CD8-positive, alpha-beta memory T cell (primary cell): Measurements from ENCODE around the gene RNASET2. TPM values are rescaled to one million over a fixed set of nuclear protein-coding genes. Genes with fewer than 3 reads are reported as not detected.

Experiments used
- CTCF ChIA-PET: fragments of 350-600 bp; sonication (Branson Sonifier 250); formaldehyde crosslinking; loops from one replicate; lab custom pipeline; 2021; ENCODE audit warnings: antibody characterized with exemption; lab: Charles Lee
- POLR2A ChIA-PET: fragments of 350-600 bp; sonication (Branson Sonifier 250); formaldehyde crosslinking; loops from one replicate; lab custom pipeline; 2021; ENCODE audit warnings: antibody characterized with exemption; lab: Charles Lee
- DNase-seq, 5 donors: peaks; one replicate each; pipeline versions ENCODE4 v3.0.0 to v3.0.0-alpha.2; 2020 to 2022; ENCODE audit warnings: mixed read lengths in 1 of 5
- H3K27ac ChIP-seq: one replicate; pipeline ENCODE4 v1.7.0; 2013; ENCODE audit warnings: low read depth, mild to moderate bottlenecking, low read length, moderate library complexity
- H3K27me3 ChIP-seq: 2 replicates; pipeline ENCODE4 v1.7.0; 2013; ENCODE audit warnings: low read length, mild to moderate bottlenecking; ENCODE audit not compliant: insufficient read depth, poor library complexity, severe bottlenecking
- H3K36me3 ChIP-seq: 2 replicates; pipeline ENCODE4 v1.7.0; 2013; ENCODE audit warnings: mild to moderate bottlenecking, low read length, moderate library complexity; ENCODE audit not compliant: insufficient read depth
- H3K4me1 ChIP-seq: 2 replicates; pipeline ENCODE4 v1.7.0; 2013; ENCODE audit warnings: mild to moderate bottlenecking, low read length, moderate library complexity; ENCODE audit not compliant: insufficient read depth
- H3K4me3 ChIP-seq: 2 replicates; pipeline ENCODE4 v1.7.0; 2013; ENCODE audit warnings: mild to moderate bottlenecking, low read length
- H3K9me3 ChIP-seq: 2 replicates; pipeline ENCODE4 v1.7.0; 2013; ENCODE audit warnings: mild to moderate bottlenecking, low read length
- H3K27ac Mint-ChIP-seq, 8 donors: one replicate each; pipeline ENCODE4 v1.8.0; 2020 to 2021; ENCODE audit warnings: mixed read lengths in 8 of 8, mild to moderate bottlenecking in 6 of 8, inconsistent platforms in 3 of 8, moderate library complexity in 3 of 8
- H3K27me3 Mint-ChIP-seq, 2 donors: one replicate each; pipeline ENCODE4 v1.8.0; 2020 to 2021; ENCODE audit warnings: mixed read lengths in 2 of 2, mild to moderate bottlenecking in 1 of 2, moderate library complexity in 1 of 2
- H3K36me3 Mint-ChIP-seq, 3 donors: one replicate each; pipeline ENCODE4 v1.8.0; 2020 to 2021; ENCODE audit warnings: mixed read lengths in 3 of 3, inconsistent platforms in 1 of 3, mild to moderate bottlenecking in 1 of 3
- H3K4me1 Mint-ChIP-seq, 3 donors: one replicate each; pipeline ENCODE4 v1.8.0; 2020 to 2021; ENCODE audit warnings: mixed read lengths in 3 of 3, inconsistent platforms in 1 of 3, mild to moderate bottlenecking in 1 of 3
- H3K4me3 Mint-ChIP-seq, 7 donors: one replicate each; pipeline ENCODE4 v1.8.0; 2020 to 2021; ENCODE audit warnings: mixed read lengths in 7 of 7, mild to moderate bottlenecking in 6 of 7, moderate library complexity in 4 of 7, inconsistent platforms in 2 of 7
- H3K9me3 Mint-ChIP-seq, 5 donors: one replicate each; pipeline ENCODE4 v1.8.0; 2020 to 2022; ENCODE audit warnings: mixed read lengths in 5 of 5, mild to moderate bottlenecking in 3 of 5, moderate library complexity in 2 of 5, inconsistent platforms in 1 of 5
- polyA plus RNA-seq: library from polyadenylated mRNA; unstranded; fragments of 300-500 nt; fragmentation: Illumina TruSeq; gene quantifications from one replicate; pipeline ENCODE4 v1.2.3, GENCODE V29; 2021
- total RNA-seq, 2 experiments: library from RNA; stranded (reverse); gene quantifications; one replicate each; pipeline ENCODE4 v1.2.3, GENCODE V29; 2021

RNASET2 gene
- total and polyA plus RNA-seq, 3 experiments from 2014 or later = 22.3 to 232 (median 27.6) TPM

DNA sequence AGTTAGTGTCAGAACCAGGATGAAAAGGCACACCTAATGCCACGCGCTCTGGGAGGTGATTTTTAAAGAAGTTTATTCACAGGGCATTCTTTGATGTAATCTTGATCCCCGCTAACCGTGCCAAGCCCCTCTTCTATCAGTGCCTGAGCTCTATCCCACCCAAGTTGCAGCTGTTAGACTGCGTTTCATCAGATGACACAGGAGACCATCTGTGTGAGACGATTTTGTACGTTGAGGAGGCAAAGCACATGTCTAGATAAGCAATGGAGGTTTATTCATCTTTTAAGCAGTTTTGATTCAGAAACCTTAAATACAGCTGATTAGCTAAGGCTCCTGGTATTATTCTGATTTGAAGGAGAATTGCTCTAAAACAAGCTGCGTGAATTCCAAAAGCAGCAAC lies 18.6 kb downstream of the RNASET2 start:
- no peaks in the 10 kb centered on the region for H3K27me3 Mint-ChIP-seq
- CTCF ChIA-PET = interaction anchor here (0.8 to 1.1 kb wide), 2 partner anchors 13 to 163 kb away, joined by 4 read pairs; no protein-coding TSS in a partner anchor
- Histone ChIP-seq H3K4me3 (no peak overlapping the region), H3K4me1 (peaks cover 22% of the 10 kb centered on the region), H3K9me3 (no peaks in the 10 kb centered on the region), H3K27ac (no peak overlapping the region), H3K36me3 (peaks cover 49% of the 10 kb centered on the region), H3K27me3 (no peaks in the 10 kb centered on the region)
- peak overlapping the region in 1 of 8 donors; percentile 33 for H3K27ac Mint-ChIP-seq
- H3K9me3 Mint-ChIP-seq = no peaks in the 10 kb centered on the region
- peaks cover 4 to 25% (median 9%) of the 10 kb centered on the region in 3 donors for H3K4me1 Mint-ChIP-seq
- no peak for DNase-seq
- H3K4me3 Mint-ChIP-seq = no peak overlapping the region
- peaks cover 0 to 86% (median 9%) of the 10 kb centered on the region in 3 donors for H3K36me3 Mint-ChIP-seq
- POLR2A ChIA-PET = no interaction called here

- Mint-ChIP-seq H3K9me3 (no peaks in the 10 kb centered on the region), H3K27ac (peak overlapping the region in 4 of 8 donors; percentile 23 to 57 (median 54)), H3K27me3 (no peaks in the 10 kb centered on the region), H3K4me1 (peaks cover 10 to 25% (median 20%) of the 10 kb centered on the region in 3 donors), H3K4me3 (no peak overlapping the region), H3K36me3 (peaks cover 6 to 91% (median 17%) of the 10 kb centered on the region in 3 donors)
- Histone ChIP-seq H3K4me1 (peaks cover 13% of the 10 kb centered on the region), H3K36me3 (peaks cover 55% of the 10 kb centered on the region), H3K27ac (no peak overlapping the region), H3K9me3 (no peaks in the 10 kb centered on the region), H3K4me3 (no peak overlapping the region), H3K27me3 (no peaks in the 10 kb centered on the region)
- CTCF ChIA-PET = interaction anchor here (0.7 kb wide), 1 partner anchor 53 kb away, joined by 3 read pairs; no protein-coding TSS in a partner anchor
- POLR2A ChIA-PET = no interaction called here
- DNase-seq = no peak
These were observed 20.1 kb downstream of the RNASET2 start for GRCh38 chr6:166936079-166936787.

- Histone ChIP-seq H3K27ac (no peak overlapping the region), H3K36me3 (peaks cover 50% of the 10 kb centered on the region), H3K9me3 (no peaks in the 10 kb centered on the region), H3K4me3 (no peak overlapping the region), H3K27me3 (no peaks in the 10 kb centered on the region), H3K4me1 (peaks cover 13% of the 10 kb centered on the region)
- H3K9me3 Mint-ChIP-seq = no peaks in the 10 kb centered on the region
- ChIA-PET POLR2A (no interaction called here), CTCF (interaction anchor here (1.0 kb wide), 1 partner anchor 9 kb away, joined by 3 read pairs; no protein-coding TSS in a partner anchor)
- peak in 1 of 5 donors; percentile 32 for DNase-seq
- no peaks in the 10 kb centered on the region for H3K27me3 Mint-ChIP-seq
- peaks cover 10 to 27% (median 24%) of the 10 kb centered on the region in 3 donors for H3K4me1 Mint-ChIP-seq
- H3K4me3 Mint-ChIP-seq = no peak overlapping the region
- H3K36me3 Mint-ChIP-seq = peaks cover 6 to 91% (median 19%) of the 10 kb centered on the region in 3 donors
- H3K27ac Mint-ChIP-seq = peak overlapping the region in 2 of 8 donors; percentile 24 to 68
These were observed 21.0 kb downstream of the RNASET2 start for GRCh38 chr6:166935353-166935752.

DNA sequence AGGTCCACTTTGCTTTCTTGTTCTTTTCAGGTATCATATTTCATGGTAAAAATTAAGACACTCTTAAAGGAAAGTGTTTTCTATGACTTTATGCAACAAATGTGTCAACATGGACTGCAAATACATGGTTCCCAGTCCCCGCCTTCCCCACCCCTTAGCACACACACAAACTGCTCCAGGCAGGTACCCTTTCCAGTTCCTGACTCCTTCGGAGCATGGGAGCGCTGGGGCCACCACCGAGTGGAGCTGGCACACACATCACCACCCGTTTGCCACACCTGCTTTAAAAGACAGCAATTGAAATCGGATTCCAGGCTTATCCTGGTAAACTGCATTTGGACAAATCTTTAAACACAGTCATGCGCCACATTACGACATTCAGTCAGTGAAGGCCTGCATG lies 22.2 kb downstream of the RNASET2 start:
- H3K9me3 Mint-ChIP-seq = no peaks in the 10 kb centered on the region
- peak overlapping the region in 1 of 8 donors; percentile 48 for H3K27ac Mint-ChIP-seq
- peaks cover 13% of the 10 kb centered on the region for H3K4me1 ChIP-seq
- H3K4me3 ChIP-seq = no peak overlapping the region
- H3K27me3 ChIP-seq = no peaks in the 10 kb centered on the region
- H3K36me3 ChIP-seq = peaks cover 46% of the 10 kb centered on the region
- peaks cover 6 to 90% (median 21%) of the 10 kb centered on the region in 3 donors for H3K36me3 Mint-ChIP-seq
- ChIA-PET CTCF (no interaction called here), POLR2A (no interaction called here)
- H3K27me3 Mint-ChIP-seq = no peaks in the 10 kb centered on the region
- H3K4me1 Mint-ChIP-seq = peaks cover 10 to 30% (median 26%) of the 10 kb centered on the region in 3 donors
- no peak overlapping the region for H3K4me3 Mint-ChIP-seq
- H3K9me3 ChIP-seq = no peaks in the 10 kb centered on the region
- no peak overlapping the region for H3K27ac ChIP-seq
- DNase-seq = no peak

- no peak overlapping the region for H3K27ac ChIP-seq
- H3K9me3 ChIP-seq = no peaks in the 10 kb centered on the region
- H3K9me3 Mint-ChIP-seq = no peaks in the 10 kb centered on the region
- ChIA-PET CTCF (no interaction called here), POLR2A (no interaction called here)
- no peaks in the 10 kb centered on the region for H3K27me3 ChIP-seq
- peaks cover 10 to 30% (median 26%) of the 10 kb centered on the region in 3 donors for H3K4me1 Mint-ChIP-seq
- H3K4me3 Mint-ChIP-seq = no peak overlapping the region
- H3K27ac Mint-ChIP-seq = peak overlapping the region in 3 of 8 donors; percentile 8 to 61 (median 35)
- no peak overlapping the region for H3K4me3 ChIP-seq
- no peak for DNase-seq
- peaks cover 6 to 91% (median 21%) of the 10 kb centered on the region in 3 donors for H3K36me3 Mint-ChIP-seq
- peaks cover 13% of the 10 kb centered on the region for H3K4me1 ChIP-seq
- H3K36me3 ChIP-seq = peaks cover 49% of the 10 kb centered on the region
- no peaks in the 10 kb centered on the region for H3K27me3 Mint-ChIP-seq
These were observed 23.0 kb downstream of the RNASET2 start for GRCh38 chr6:166933396-166933795.

DNA sequence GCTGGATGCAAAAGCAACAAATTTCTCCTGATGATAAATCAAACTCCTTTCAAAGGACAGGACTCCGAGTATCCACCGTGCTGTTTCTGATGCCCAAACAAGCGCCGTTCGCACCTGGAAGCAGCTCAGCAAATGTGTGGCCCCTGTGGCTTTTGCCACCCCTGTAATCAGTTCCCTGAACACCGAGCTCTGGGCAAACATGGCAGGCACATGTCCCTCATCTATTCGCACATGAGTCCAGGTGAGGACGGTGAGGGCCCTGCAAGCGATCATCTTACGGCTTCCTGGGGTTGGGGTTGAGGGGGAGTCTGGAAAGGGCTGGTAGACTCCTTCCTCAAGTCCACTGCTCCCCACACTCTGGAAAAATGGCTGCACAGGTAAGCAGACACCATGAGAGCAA lies 23.7 kb downstream of the RNASET2 start:
- ChIA-PET POLR2A (no interaction called here), CTCF (interaction anchor here (0.6 to 1.5 kb wide), 3 partner anchors 16 to 158 kb away, joined by 3 to 5 read pairs (median 4); no protein-coding TSS in a partner anchor)
- H3K4me3 ChIP-seq = no peak overlapping the region
- Mint-ChIP-seq H3K4me1 (peaks cover 13 to 30% (median 26%) of the 10 kb centered on the region in 3 donors), H3K9me3 (no peaks in the 10 kb centered on the region), H3K27ac (peak overlapping the region in 4 of 8 donors; percentile 23 to 81 (median 64)), H3K36me3 (peaks cover 6 to 91% (median 21%) of the 10 kb centered on the region in 3 donors), H3K4me3 (no peak overlapping the region), H3K27me3 (no peaks in the 10 kb centered on the region)
- H3K27me3 ChIP-seq = no peaks in the 10 kb centered on the region
- no peak for DNase-seq
- H3K27ac ChIP-seq = no peak overlapping the region
- H3K9me3 ChIP-seq = no peaks in the 10 kb centered on the region
- peaks cover 13% of the 10 kb centered on the region for H3K4me1 ChIP-seq
- peaks cover 42% of the 10 kb centered on the region for H3K36me3 ChIP-seq

DNA sequence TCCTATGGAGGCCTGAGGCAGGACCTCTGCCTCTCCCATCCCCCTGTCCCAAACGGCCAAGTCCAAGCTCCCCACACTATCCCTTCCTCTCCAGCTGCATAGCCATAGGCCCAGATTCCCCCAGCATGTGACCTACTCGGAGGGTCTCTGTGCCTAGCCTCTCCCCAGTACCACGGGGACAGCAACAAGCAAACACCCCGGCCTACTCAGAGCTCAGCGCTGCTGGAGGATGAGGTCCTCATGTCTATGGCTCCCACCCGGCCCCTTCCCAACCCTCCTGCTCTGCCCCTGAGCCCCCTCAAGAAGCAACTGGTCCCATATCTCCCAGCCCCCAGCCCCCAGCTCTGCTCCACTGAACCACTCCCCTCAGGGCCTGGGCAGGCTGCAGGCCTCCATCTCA lies 24.2 kb downstream of the RNASET2 start:
- ChIA-PET POLR2A (no interaction called here), CTCF (interaction anchor here (0.6 to 1.5 kb wide), 4 partner anchors 17 to 157 kb away, joined by 3 to 5 read pairs (median 4); no protein-coding TSS in a partner anchor)
- Mint-ChIP-seq H3K4me1 (peaks cover 13 to 30% (median 26%) of the 10 kb centered on the region in 3 donors), H3K27me3 (no peaks in the 10 kb centered on the region), H3K4me3 (no peak overlapping the region), H3K36me3 (peaks cover 6 to 90% (median 20%) of the 10 kb centered on the region in 3 donors), H3K9me3 (no peaks in the 10 kb centered on the region), H3K27ac (peak overlapping the region in 5 of 8 donors; percentile 21 to 81 (median 70))
- H3K4me3 ChIP-seq = no peak overlapping the region
- no peak for DNase-seq
- H3K4me1 ChIP-seq = peaks cover 13% of the 10 kb centered on the region
- no peak overlapping the region for H3K27ac ChIP-seq
- peaks cover 42% of the 10 kb centered on the region for H3K36me3 ChIP-seq
- no peaks in the 10 kb centered on the region for H3K9me3 ChIP-seq
- H3K27me3 ChIP-seq = no peaks in the 10 kb centered on the region
